GM21528 (cell line): ENCODE results near the gene STOML1.
"Not testable (repeated sequence)": the region's sequence is repeated elsewhere in the genome, so short reads cannot be mapped to it uniquely, and the experiment has no call there.

ENCODE experiments used
- ATAC-seq: cut with Tn5 transposase; IDR thresholded peaks from one replicate; pipeline ENCODE4 v1.9.1; 2021; ENCODE audit warnings: mild to moderate bottlenecking, moderate library complexity; ENCODE audit not compliant: unreplicated experiment, low FRiP score

Gene STOML1

DNA sequence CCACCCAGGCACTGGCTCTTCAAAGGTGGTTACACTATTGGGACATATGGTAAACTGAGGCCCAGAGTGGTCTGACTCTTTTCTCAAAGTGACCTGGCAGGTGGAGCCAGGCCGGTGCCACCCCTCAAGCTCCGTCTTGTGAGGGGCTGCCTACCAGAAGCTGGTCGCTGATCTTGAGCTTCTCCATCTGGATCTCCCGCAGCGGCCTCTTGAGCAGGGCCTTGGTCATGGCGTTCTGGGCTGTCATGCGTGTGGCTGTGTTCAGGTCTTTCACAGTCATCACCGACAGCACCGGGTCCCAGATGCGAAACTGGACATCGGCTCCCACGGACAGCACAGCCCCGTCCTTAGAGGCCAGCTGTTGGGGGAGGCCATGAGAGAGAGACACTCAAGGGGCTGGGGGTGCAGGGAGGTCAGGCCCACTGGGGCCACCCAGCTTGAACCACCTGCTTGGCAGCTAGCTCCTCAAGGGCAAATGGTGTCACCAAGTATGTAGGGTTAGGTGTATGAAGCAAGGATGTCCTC is 3.6 kb downstream of the STOML1 start:
- no peak for ATAC-seq

DNA sequence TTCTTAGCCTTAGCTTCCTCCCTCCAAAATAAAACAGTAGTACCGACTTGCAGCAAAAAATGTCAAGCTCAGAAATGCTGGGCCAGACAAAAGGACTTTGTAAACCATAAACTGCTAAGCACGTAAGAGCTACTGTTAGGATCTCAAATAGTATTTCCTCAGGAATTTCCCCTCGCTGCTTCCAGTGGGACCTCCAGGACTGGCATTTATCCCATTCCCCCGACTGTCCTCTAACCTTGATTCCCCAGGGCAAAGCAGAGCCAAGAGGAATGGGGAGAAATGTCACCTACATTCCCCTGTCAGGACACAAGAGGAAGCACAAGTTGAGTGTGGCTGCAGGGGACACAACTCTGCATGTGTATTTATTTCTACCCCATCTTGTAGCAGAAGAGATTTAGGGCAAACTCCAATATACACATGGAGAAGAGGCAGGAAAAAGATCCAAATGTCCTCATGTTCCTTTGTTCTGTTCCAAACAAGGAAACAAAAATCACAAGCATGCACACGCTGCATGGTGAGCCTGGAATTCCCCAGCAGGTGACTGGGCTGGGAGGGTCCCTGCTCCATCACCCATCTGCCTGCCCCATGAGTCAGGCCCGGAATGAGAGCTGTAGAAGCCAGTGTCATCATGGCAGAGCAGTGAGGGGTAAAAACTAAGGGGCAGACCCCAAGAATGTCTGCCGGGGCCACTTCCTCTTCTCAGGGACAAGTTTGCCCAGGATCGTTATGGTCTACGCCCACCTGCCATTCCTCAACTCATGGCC is 4.2 kb downstream of the STOML1 start:
- no peak for ATAC-seq

DNA sequence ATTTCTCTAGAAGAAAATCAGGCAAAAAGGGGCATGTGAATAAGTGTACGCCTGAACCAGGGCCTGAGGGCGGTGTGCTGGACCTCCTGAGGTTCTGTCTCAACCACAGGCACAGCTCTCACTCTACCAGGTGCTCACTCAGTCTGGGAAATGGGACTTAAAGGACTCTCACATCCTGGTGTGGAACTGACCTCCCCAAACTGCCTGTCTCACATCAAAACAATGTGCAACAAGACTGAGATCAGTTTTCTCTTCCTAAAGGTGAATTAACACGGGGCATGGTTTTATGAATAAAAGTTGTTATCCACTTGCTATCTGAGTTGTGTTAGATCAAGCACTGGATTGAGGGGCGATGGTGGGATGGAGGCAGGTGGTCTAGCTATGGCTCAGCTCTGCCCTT is 4.8 kb downstream of the STOML1 start:
- ATAC-seq = no peak

DNA sequence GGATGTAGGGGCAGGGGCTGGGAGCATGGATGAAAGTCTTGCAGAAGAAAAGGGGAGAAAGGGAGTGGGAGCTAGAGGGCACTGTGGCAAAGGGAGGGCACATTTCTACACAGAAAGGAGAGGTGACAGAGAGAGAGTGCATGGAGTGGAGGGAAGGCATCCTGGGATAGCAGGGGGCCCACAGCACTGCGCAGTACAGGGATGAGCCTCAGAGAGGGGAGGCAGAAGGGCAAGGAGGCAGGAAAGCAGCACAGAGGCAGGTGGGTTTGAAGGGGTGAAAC is 5.4 kb downstream of the STOML1 start:
- ATAC-seq = no peak

DNA sequence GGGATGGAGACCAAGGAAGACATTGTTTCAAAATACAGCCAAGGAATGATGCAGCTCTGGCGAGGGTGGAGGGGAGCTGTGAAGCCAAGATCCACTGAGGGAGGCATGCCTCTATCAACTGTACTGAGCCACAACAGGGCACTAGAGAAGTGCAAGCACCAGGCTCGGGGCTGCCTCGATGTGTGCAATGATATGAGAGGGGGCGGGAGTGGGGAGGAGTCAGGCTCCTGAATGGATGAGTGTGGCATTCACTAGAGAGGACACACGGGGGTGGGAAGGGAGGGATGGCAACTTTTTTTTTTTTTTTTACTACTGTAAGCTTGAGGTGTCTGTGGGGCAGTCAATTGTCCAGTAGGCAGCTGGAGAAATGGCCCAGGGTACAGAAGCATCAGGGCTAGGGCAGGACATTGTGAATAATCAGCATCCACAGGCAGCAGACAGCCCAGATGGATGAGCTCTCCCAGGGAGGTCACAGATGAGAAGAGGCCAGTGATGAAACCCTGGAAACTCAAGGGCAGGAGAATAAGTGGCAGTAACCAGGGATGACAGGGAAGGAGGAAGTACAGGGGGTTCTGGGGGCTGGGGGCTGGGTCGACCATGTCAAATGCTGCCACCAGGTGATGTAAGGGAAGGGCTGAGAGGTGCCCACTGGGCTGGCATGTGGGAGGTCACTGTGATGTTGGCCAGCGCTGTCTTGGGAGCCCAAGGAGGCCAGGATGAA is 5.9 kb downstream of the STOML1 start:
- ATAC-seq = no peak

DNA sequence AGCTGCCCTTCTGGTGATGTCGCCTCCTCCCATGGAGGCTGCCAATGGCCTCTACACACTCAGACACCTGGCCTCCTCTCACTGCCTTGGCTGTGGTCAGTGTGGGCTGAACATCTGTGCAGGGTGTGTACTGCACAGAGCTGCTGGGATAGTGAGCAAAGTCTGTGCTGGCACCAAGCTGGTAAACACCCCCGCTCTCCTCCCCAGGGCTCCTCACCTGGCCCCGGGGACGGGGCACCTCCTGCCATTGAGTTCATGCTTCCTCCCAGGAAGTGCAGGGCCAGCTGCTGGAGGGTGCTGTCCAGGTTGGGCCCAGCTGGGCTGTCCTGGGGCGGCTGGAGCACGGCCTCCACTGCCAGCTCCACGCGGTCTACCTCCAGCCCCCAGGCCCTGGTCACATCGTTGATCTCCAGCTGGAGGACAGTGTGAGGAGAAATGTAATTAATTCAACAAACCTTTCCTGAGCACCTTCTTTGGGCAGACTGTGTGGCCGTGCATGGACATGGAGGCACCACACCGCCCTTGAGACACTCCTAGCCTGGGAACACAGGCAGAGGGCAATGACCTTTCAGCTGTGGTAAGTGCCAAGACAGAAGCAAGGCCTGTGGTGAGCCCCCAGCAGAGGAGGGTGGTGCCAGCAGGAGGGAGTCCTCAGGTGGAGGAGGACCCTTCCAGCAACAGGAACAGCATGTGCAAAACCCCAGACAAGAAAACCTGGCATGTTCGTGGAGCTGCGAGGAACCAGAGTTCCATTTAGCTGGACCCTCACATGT is 6.8 kb downstream of the STOML1 start:
- ATAC-seq = no peak

DNA sequence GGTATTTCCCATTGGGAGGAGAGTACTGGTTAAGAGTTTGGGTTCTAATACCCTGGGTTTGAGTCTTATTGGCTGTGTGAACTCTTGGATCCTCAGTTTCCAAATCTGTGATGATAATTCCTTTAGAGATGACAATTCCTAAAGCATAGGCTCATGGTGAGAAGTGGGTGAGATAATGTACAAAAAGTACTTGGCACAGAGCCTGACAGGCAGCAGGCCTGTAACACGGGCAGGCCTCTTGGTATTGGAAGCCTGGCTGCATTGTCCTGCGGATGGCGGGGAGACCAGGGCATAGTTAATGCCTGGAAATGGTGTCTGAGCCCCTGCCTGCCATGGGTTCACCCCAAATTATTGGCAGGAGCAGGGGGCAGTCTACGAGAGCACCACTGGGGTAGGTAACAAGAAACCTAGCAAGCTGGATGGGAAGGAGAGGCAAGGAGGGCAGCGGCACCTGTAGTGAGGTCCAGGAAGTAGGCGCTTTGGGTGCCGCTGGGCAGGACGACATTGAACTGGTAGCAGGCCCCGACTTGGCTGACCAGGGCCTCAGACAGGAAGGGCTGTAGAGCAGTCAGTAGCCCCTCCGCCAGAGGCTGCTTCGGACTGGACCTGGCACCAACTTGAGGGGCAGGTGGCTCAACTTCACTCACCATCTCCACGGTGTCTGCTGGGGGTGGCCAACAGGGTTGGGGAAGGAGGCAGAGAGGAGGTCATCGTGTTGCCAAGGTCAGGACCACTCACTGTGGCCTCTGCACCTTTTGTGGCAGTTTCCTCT is 7.7 kb downstream of the STOML1 start:
- no peak for ATAC-seq

DNA sequence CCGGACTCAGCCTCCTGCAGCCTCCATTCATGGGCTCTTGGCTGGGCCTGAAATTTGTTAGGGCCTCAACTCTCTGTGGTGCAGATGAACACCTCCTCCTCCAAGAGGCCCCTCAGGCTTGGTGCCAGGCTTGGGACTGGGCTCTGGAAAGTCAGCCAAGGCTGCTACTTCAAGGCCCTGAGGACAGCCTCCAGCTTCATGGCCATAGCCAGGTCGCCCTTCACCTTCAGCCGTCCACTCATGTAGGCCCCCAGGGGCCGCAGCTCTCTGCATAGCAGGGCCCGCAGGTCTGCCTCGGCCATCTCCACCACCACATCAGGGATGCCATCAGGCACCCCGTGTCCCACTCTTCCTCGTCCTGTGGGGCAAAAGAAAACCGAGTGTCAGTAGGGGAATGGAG is 8.3 kb downstream of the STOML1 start:
- ATAC-seq = no peak

DNA sequence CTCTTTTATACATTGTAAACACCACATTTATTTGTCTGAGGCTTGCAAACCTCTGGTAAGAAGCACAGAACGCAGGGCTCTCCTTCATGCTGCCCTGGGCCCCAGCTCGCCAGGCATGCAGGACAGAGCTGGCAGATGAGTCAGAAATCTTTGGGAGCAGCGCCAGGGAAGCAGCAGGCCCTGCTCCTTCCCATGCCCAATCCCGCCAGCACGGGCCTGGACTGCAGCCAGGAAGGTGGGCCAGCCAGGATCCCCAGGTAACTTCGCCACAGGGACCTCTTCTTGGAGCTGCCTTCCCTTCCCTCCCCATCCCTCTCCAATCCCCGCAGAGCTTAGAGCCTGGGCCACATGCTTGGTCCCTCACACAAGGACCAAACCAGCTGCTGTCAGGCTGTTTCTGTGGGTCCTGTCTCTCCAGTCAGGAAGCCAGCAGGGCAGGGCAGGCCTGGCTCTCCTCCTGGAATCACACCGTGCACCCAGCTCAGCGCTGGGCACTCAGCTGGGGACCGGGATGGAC is 8.8 kb downstream of the STOML1 start:
- no peak for ATAC-seq

DNA sequence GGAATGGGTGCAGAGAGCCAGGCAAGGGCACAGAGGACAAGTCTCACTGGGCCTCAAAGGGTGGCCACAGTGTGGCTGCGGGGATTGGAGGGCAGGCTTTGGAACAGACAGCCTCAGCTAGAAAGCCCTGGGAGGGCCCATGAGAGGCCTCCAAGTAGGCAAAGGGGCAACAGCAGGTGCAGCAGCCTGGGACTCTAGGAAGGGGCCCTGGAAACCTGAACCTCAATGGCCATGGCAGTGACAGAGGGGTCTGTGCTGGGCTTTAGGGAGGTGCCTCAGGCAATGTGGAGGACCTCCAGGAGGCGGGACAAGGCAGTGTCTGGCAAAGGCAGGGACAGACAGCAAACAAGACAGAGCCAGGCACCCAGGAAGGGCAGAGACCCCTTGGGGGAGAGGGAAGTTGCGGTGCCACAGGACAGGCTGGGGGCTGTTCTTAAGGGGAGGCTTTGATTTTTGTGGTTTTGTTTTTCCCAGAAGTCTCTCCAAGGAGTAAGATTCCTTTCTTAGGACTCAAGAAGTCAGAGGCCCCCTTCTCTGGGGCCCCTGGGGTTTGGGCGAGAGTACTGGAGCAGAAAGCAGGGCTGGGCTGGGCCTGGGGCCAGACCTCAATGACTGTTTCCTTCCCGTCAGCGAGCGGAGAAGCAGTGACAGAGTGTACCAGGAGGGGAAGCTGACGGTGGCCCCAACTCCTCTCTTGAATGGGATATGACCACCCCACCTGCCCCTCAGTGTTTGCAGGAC is 9.7 kb downstream of the STOML1 start:
- no peak for ATAC-seq

DNA sequence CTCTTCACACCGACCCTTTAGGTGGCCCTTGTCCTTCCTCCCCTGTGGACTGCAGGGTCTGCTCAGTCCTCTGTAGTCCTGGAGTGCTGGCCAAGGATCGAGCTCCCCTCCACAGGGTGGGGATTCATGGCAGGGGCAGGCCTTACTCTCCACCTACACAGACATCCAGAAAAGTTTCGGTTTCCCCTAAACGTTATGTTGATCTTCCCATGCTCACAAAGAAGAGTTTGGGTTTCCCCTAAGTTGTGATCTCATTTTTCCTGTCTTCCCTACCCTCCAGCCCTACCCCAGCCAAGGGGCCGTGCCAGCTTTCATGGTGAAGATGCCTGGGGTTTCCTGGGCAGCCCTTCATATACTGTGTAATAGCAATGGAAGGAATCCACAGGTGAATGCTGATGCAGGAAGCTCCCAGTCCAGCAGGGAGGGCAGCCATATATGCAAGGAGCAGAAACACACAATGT is 10.3 kb downstream of the STOML1 start:
- no peak for ATAC-seq

DNA sequence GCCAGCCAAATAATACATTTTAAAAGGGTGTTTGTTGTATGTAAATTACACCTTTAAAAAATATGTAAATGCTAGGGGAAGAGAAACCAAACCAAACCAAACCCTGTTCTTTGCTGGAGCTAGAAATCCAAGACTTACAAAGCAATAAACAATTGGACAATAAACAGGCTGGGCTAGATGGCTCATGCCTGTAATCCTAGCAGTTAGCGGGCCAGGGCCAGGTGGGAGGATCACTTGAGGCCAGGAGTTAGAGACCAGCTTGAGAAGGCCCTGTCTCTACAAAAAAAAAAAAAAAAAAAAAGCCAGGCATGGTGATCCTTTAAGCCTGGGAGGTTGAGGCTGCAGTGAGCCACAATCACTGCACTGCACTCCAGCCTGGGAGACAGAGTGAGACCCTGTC is 12.5 kb downstream of the STOML1 start:
- ATAC-seq = no peak

DNA sequence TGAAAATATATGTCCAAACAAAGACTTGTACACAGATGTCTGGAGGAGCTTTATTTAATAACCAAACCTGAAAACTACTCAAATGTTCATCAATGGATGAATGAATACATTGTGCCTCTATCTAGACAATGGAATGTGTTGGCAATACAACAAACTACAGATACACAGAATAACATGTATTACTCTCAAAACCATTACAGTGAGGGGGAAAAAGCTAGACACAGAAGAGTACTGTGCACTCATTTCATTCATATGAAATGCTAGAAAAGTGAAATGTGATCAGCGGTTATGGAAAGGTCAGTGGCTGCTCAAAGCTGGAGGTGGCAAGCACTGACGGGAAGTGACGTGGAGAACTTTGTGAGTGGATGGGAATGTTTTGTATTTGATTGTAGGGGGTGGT is 13.2 kb downstream of the STOML1 start:
- no peak for ATAC-seq

DNA sequence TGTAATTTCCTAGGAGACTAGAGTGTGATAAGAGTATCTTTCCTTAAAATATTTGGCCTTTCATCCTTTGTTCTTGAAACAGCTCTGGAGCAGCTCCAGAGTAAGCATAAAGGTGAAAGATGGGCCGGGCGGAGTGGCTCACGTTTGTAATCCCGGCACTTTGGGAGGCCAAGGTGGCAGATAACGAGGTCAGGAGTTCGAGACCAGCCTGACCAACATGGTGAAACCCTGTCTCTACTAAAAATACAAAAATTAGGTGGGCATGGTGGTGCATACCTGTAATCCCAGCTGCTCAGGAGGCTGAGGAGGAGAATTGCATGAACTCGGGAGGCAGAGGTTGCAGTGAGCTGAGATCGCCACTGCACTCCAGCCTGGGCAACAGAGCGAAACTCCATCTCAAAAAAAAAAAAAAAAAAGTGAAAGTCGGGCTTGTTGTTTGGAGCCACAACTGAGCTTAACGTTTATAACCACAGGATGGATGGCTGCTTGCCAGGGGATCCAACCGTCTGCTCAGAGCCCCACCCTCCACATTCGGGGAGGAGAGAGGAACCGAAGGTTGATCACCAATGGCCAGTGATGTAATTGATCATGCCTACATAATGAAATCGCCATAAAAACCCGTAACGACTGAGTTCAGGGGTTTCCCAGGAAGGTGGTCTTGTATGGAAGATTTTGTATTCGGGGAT is 16.5 kb downstream of the STOML1 start:
- not testable (repeated sequence) for ATAC-seq

DNA sequence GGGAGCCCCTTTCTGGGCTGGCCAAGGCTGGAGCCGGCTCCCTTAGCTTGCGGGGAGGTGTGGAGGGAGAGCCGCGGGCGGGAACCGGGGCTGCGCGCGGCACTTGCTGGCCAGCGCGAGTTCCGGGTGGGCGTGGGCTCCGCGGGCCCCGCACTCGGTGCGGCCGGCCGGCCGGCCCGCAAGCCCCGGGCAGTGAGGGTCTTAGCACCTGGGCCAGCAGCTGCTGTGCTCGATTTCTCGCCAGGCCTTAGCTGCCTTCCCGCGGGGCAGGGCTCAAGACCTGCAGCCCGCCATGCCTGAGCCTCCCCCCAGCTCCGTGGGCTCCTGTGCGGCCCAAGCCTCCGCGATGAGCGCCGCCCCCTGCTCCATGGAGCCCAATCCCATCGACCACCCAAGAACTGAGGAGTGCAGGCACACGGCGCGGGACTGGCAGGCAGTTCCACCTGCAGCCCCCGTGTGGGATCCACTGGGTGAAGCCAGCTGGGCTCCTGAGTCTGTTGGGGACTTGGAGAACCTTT is 18.4 kb downstream of the STOML1 start:
- ATAC-seq = not testable (repeated sequence)

DNA sequence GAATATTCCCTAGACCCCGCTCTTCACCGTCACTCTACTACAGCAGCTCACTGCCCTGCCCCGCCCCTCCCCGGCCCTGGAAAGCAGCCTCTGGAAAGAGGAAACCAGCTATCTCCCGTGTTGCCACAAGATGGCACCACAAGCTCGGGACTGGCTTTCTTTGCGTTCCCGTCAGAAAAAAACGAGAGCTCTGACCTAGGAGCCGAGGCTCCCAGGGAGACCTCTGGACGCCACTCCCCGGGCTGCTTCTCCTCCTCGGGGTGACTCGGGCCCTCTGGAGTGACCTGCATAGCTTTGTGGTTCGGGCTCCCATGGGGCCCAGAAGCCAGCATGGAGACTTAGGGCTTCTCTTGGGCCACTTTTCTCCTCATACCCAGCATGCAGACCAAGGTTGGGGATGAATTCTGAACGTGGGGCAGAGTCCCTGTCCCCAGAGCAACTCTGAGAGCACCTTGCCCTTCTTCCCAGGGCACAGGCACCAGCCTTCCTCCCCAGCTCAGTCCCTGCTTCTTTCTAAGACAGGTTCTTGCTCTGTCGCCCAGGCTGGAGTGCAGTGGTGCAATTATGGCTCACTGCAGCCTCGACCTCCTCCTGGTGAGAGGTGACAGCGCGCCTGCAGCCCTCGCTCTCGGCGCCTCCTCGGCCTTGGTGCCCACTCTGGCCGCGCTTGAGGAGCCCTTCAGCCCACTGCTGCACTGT is 19.0 kb downstream of the STOML1 start:
- ATAC-seq = no peak

DNA sequence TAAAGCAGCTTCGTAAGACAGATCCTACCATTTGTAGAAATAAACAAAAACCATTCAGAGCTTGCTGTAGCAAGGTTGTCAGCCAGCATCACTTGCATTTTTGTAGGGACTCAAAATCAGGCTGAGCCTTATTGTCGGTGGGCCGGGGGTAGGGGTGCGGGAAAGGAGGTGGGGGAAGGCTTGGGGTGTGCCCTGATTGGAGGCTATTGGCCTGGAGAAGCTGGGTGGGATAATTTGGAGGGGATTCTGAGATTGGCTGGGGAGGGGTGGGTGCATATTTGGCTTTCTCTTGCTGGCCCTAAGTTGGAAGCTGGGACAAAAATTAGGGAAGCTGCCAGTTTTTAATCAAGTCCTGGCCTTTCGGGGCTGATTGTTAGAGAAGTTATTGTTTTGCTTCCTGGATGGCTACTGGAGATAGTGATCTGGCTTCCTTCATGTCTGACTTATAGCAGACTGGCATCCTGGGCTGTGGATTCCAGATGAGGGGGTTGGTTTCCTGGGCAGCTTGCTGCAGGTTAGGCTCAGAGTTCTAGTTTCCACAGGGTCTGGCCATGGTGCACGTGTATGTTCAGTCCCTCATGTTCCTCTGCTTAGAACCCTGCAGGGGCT is 22.8 kb downstream of the STOML1 start:
- ATAC-seq = no peak

DNA sequence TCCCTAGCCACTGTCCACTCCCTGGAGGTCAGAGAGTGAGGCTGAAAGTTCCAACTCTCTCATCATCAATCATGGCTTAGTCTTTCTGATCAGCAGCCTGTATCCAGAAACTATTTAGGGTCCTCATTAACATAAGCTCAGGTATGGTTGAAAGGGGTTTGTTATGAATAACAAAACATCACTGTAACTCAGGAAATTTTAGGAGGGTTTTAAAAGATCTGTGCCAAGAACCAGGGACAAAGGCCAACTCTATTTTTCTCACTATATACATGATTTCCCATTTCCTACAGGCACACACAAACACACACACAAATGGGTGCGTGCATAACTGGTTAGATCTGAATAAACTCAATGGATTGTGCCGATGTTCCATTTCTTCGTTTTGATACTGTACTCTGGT is 23.6 kb downstream of the STOML1 start:
- ATAC-seq = no peak
